H1 (cell line): ENCODE data around the gene NHEJ1. TPM values are rescaled to one million over a fixed set of nuclear protein-coding genes. Genes with fewer than 3 reads are reported as not detected.

Source experiments
- CTCF ChIA-PET: fragments of 300-600 bp; sonication (Branson Sonifier 250); formaldehyde crosslinking; loops from one replicate; lab custom pipeline; 2021; ENCODE audit not compliant: partially characterized antibody; lab: Charles Lee
- POLR2A ChIA-PET: fragments of 300-600 bp; sonication (Branson Sonifier 250); formaldehyde crosslinking; loops from one replicate; lab custom pipeline; 2021; ENCODE audit warnings: inconsistent platforms; ENCODE audit not compliant: partially characterized antibody; lab: Charles Lee
- DNase-seq, 2 experiments: peaks; one replicate each; pipeline versions ENCODE4 v3.0.0 to v3.0.0-alpha.2; 2010 to 2022; ENCODE audit warnings: low spot score in 2 of 2, low read depth in 1 of 2, mixed read lengths in 1 of 2
- FAIRE-seq: peaks from 2 replicates; lab custom pipeline; 2011; peaks lifted over from hg19 to GRCh38; lab: Jason Lieb, UNC
- H2AFZ ChIP-seq: 2 replicates; pipeline ENCODE4 v1.8.1; 2012; ENCODE audit warnings: low read length, inconsistent platforms
- H2AK5ac ChIP-seq: 2 replicates; pipeline ENCODE4 v1.6.1; 2013; ENCODE audit warnings: low read depth, low read length
- H2BK120ac ChIP-seq: replicated peaks from 2 replicates; pipeline ENCODE3; 2013; ENCODE audit warnings: low read depth, low read length, inconsistent platforms
- H2BK12ac ChIP-seq: 2 replicates; pipeline ENCODE4 v1.6.1; 2013; ENCODE audit warnings: low read depth, low read length
- H2BK15ac ChIP-seq: 2 replicates; pipeline ENCODE4 v1.6.1; 2013; ENCODE audit warnings: low read length
- H2BK20ac ChIP-seq: 2 replicates; pipeline ENCODE4 v1.6.1; 2013; ENCODE audit warnings: low read length
- H2BK5ac ChIP-seq: 2 replicates; pipeline ENCODE4 v1.6.1; 2013; ENCODE audit warnings: low read depth, low read length
- H3K14ac ChIP-seq: 2 replicates; pipeline ENCODE4 v1.6.1; 2013; ENCODE audit warnings: inconsistent platforms; ENCODE audit not compliant: insufficient read length
- H3K18ac ChIP-seq: 2 replicates; pipeline ENCODE4 v1.6.1; 2013; ENCODE audit warnings: low read length; ENCODE audit errors: extremely low read depth
- H3K23ac ChIP-seq: 2 replicates; pipeline ENCODE4 v1.6.1; 2013; ENCODE audit warnings: inconsistent platforms; ENCODE audit not compliant: insufficient read length
- H3K23me2 ChIP-seq: 2 replicates; pipeline ENCODE4 v1.6.1; 2013; ENCODE audit warnings: low read depth, low read length
- H3K27ac ChIP-seq: 2 replicates; pipeline ENCODE4 v1.6.1; 2011; ENCODE audit warnings: low read depth, low read length, inconsistent platforms
- H3K27me3 ChIP-seq, 4 experiments: replicated peaks in 1 of 4; 1 replicate in 1 of 4; 2 replicates in 3 of 4; pipeline versions ENCODE4 v1.6.1 to v1.8.1; 2011 to 2013; ENCODE audit warnings: low read length in 3 of 4, mild to moderate bottlenecking in 3 of 4, inconsistent platforms in 2 of 4, mixed read lengths in 2 of 4, moderate library complexity in 1 of 4; ENCODE audit not compliant: control insufficient read depth in 3 of 4, insufficient read depth in 3 of 4; ENCODE audit errors: extremely low read depth in 1 of 4
- H3K36me3 ChIP-seq, 4 experiments: 2 replicates each; pipeline versions ENCODE4 v1.6.1 to v1.8.1; 2011 to 2013; ENCODE audit warnings: mild to moderate bottlenecking in 4 of 4, low read length in 3 of 4, moderate library complexity in 2 of 4, control low read depth in 1 of 4, inconsistent platforms in 1 of 4; ENCODE audit not compliant: insufficient read depth in 4 of 4, control insufficient read depth in 2 of 4
- H3K4ac ChIP-seq: replicated peaks from 2 replicates; pipeline ENCODE3; 2013; ENCODE audit warnings: low read length, low read depth, mixed read lengths, inconsistent platforms; ENCODE audit not compliant: insufficient read length
- H3K4me1 ChIP-seq, 4 experiments: replicated peaks in 1 of 4; 1 replicate in 1 of 4; 2 replicates in 3 of 4; pipeline versions ENCODE4 v1.6.1 to v1.8.1; 2011 to 2013; ENCODE audit warnings: low read length in 3 of 4, inconsistent platforms in 2 of 4, mixed read lengths in 1 of 4; ENCODE audit not compliant: insufficient read depth in 4 of 4, control insufficient read depth in 3 of 4
- H3K4me2 ChIP-seq, 2 experiments: 2 replicates each; pipeline versions ENCODE4 v1.6.1 to v1.8.1; 2011 to 2013; ENCODE audit warnings: low read depth in 2 of 2, low read length in 2 of 2, control low read depth in 1 of 2, inconsistent platforms in 1 of 2, mild to moderate bottlenecking in 1 of 2; ENCODE audit not compliant: insufficient read depth in 1 of 2
- H3K4me3 ChIP-seq, 4 experiments: fragments of 200-600, 300-600 bp in 1 of 4; sonication (generic), shearing (Covaris generic), sonication (Bioruptor Twin) in 1 of 4; 2 replicates each; pipeline versions ENCODE4 v1.5.1 to v1.8.1; 2011 to 2016; ENCODE audit warnings: low read length in 4 of 4, low read depth in 3 of 4, control low read depth in 2 of 4, inconsistent platforms in 2 of 4, mild to moderate bottlenecking in 2 of 4, mixed read lengths in 1 of 4, moderate library complexity in 1 of 4; ENCODE audit not compliant: insufficient read depth in 2 of 4; ENCODE audit errors: extremely low read depth in 1 of 4
- H3K56ac ChIP-seq: replicated peaks from 2 replicates; pipeline ENCODE3; 2013; ENCODE audit warnings: low read depth, mild to moderate bottlenecking, mixed read lengths, low read length, inconsistent platforms; ENCODE audit not compliant: insufficient read length
- H3K79me1 ChIP-seq: 2 replicates; pipeline ENCODE4 v1.6.1; 2013; ENCODE audit warnings: low read depth, low read length, control low read depth
- H3K79me2 ChIP-seq, 2 experiments: 2 replicates each; pipeline versions ENCODE4 v1.6.1 to v1.8.1; 2012 to 2013; ENCODE audit warnings: low read length in 2 of 2, mild to moderate bottlenecking in 2 of 2, inconsistent platforms in 1 of 2; ENCODE audit not compliant: insufficient read depth in 2 of 2, control insufficient read depth in 1 of 2
- H3K9ac ChIP-seq, 4 experiments: replicated peaks in 1 of 4; 1 replicate in 1 of 4; 2 replicates in 3 of 4; pipeline versions ENCODE4 v1.6.1 to v1.8.1; 2011 to 2013; ENCODE audit warnings: low read depth in 3 of 4, low read length in 3 of 4, control low read depth in 2 of 4, mild to moderate bottlenecking in 2 of 4, moderate library complexity in 2 of 4, inconsistent platforms in 1 of 4; ENCODE audit errors: extremely low read depth in 1 of 4
- H3K9me3 ChIP-seq, 2 experiments: 2 replicates each; pipeline versions ENCODE4 v1.6.1 to v1.8.1; 2012 to 2013; ENCODE audit warnings: mild to moderate bottlenecking in 2 of 2, moderate library complexity in 2 of 2, control low read depth in 1 of 2, inconsistent platforms in 1 of 2, low read depth in 1 of 2, low read length in 1 of 2, mixed read lengths in 1 of 2; ENCODE audit not compliant: insufficient read depth in 2 of 2
- H4K20me1 ChIP-seq, 2 experiments: replicated peaks in 1 of 2; 2 replicates each; pipeline versions ENCODE3 to v1.8.1; 2011 to 2013; ENCODE audit warnings: inconsistent platforms in 2 of 2, low read length in 2 of 2, mild to moderate bottlenecking in 1 of 2; ENCODE audit not compliant: insufficient read depth in 2 of 2, control insufficient read depth in 1 of 2
- H4K5ac ChIP-seq: 2 replicates; pipeline ENCODE4 v1.6.1; 2013; ENCODE audit warnings: low read length, low read depth, mixed read lengths, inconsistent platforms; ENCODE audit not compliant: insufficient read length
- H4K8ac ChIP-seq: 2 replicates; pipeline ENCODE4 v1.8.0; 2013; ENCODE audit warnings: mild to moderate bottlenecking, moderate library complexity, low read length, inconsistent platforms; ENCODE audit not compliant: insufficient read depth; ENCODE audit errors: extremely low read depth
- H4K91ac ChIP-seq: replicated peaks from 2 replicates; pipeline ENCODE3; 2013; ENCODE audit warnings: low read length, mixed read lengths, inconsistent platforms; ENCODE audit not compliant: insufficient read length
- CBX8 ChIP-seq: fragments of 300-800, 300-1000 bp; sonication (generic); IDR thresholded peaks from 2 replicates; pipeline ENCODE4 v1.7.1; 2016; ENCODE audit warnings: low read depth, low read length, borderline replicate concordance
- CEBPB ChIP-seq: IDR thresholded peaks from 2 replicates; pipeline ENCODE4 v1.6.1; 2012; ENCODE audit warnings: low read depth, low read length
- GABPA ChIP-seq: IDR thresholded peaks from 2 replicates; pipeline ENCODE4 v1.6.1; 2011; ENCODE audit warnings: mild to moderate bottlenecking, low read length, moderate library complexity, borderline replicate concordance; ENCODE audit not compliant: insufficient read depth
- GTF2F1 ChIP-seq: IDR thresholded peaks from 2 replicates; pipeline ENCODE4 v1.6.1; 2012; ENCODE audit warnings: low read depth, low read length, improper control_type of control experiment, borderline replicate concordance
- HDAC6 ChIP-seq: IDR thresholded peaks from one replicate; pipeline ENCODE4 v1.7.1; 2012; ENCODE audit warnings: low read depth, mild to moderate bottlenecking, inconsistent platforms, low read length, moderate library complexity
- POU5F1 ChIP-seq: IDR thresholded peaks from 2 replicates; pipeline ENCODE4 v1.6.1; 2011; ENCODE audit warnings: low read depth, mild to moderate bottlenecking, low read length, moderate library complexity
- RAD21 ChIP-seq, 2 experiments: IDR thresholded peaks in 1 of 2; conservative IDR thresholded peaks in 1 of 2; 2 replicates each; pipeline ENCODE4 v1.6.1; 2011; ENCODE audit warnings: low read depth in 2 of 2, low read length in 2 of 2, improper control_type of control experiment in 1 of 2, inconsistent platforms in 1 of 2, mild to moderate bottlenecking in 1 of 2, moderate library complexity in 1 of 2
- RBBP5 ChIP-seq: IDR thresholded peaks from 2 replicates; pipeline ENCODE4 v1.7.1; 2012; ENCODE audit warnings: low read depth, mild to moderate bottlenecking, inconsistent platforms, low read length, moderate library complexity, borderline replicate concordance
- RFX5 ChIP-seq: IDR thresholded peaks from 2 replicates; pipeline ENCODE4 v1.6.1; 2011; ENCODE audit warnings: low read depth, low read length, improper control_type of control experiment, borderline replicate concordance
- RXRA ChIP-seq: IDR thresholded peaks from 2 replicates; pipeline ENCODE4 v1.6.1; 2011; ENCODE audit warnings: low read depth, mild to moderate bottlenecking, low read length, moderate library complexity; ENCODE audit not compliant: insufficient read depth
- SP1 ChIP-seq: IDR thresholded peaks from 2 replicates; pipeline ENCODE4 v1.6.1; 2011; ENCODE audit warnings: low read depth, low read length
- SP2 ChIP-seq: IDR thresholded peaks from 2 replicates; pipeline ENCODE4 v1.6.1; 2012; ENCODE audit warnings: mild to moderate bottlenecking, low read length, inconsistent platforms
- TAF7 ChIP-seq: optimal IDR thresholded peaks from 2 replicates; pipeline ENCODE3; 2011; ENCODE audit warnings: low read depth, mild to moderate bottlenecking, inconsistent platforms, low read length, moderate library complexity, borderline replicate concordance
- WGBS, 2 experiments: shearing (Covaris generic) in 1 of 2; methylation state at CpG; one replicate each; pipeline versions ENCODE4 v1.1.6 to v1.1.7; 2013 to 2015; ENCODE audit warnings: low lambda C conversion rate in 2 of 2, mixed read lengths in 2 of 2, inconsistent platforms in 1 of 2, low coverage in 1 of 2, missing lambda C conversion rate in 1 of 2; ENCODE audit not compliant: insufficient replicate concordance in 2 of 2, insufficient coverage in 1 of 2, insufficient read length in 1 of 2; ENCODE audit errors: extremely low coverage in 1 of 2, missing lambda C conversion rate in 1 of 2; 5-methylcytosine and 5-hydroxymethylcytosine counted together
- polyA plus RNA-seq, 7 experiments: library from polyadenylated mRNA; depleted of rRNA in 3 of 7; stranded (reverse) in 5 of 7; unstranded in 2 of 7; fragments of >200 nt in 5 of 7; fragments of 200-250 nt in 2 of 7; gene quantifications; 1 replicate in 5 of 7; 2 replicates in 1 of 7; 4 replicates in 1 of 7; pipeline versions ENCODE4 v1.2.1 to v1.2.3, GENCODE V29; 2011 to 2013; ENCODE audit warnings: missing spikeins in 2 of 7, mixed read lengths in 2 of 7
- total RNA-seq: library from RNA; stranded (reverse); fragmentation: NEBNext Ultra II Directional; extraction: Animal tissue kit (Norgen Biotek cat#: 25700); gene quantifications from 2 replicates; pipeline ENCODE4 v1.2.1, GENCODE V29; 2021

The NHEJ1 gene
- total and polyA plus RNA-seq, 2 of the 8 experiments (the other 6 are each of a cell fraction or from before 2014, with no cell fraction given) = 22.7 to 24.1 TPM

GRCh38 chr2:219038600-219038999 lies 122.0 kb downstream of the NHEJ1 start:
- DNase-seq (no peak), FAIRE-seq (no peak)
- H3K56ac ChIP-seq = no peak overlapping the region
- H4K20me1 ChIP-seq = no peaks in the 10 kb centered on the region
- ChIA-PET POLR2A (interaction anchor here (0.5 to 1.7 kb wide), 2 partner anchors 21 to 119 kb away, joined by 3 read pairs; no protein-coding TSS in a partner anchor), CTCF (interaction anchor here (0.8 to 62.8 kb wide), 12 partner anchors 6 to 492 kb away, joined by 3 to 1777 read pairs (median 5); partner anchors contain the start of genes CFAP65 and IHH)
- no peak overlapping the region for H2AFZ ChIP-seq
- H3K9ac ChIP-seq = no peak overlapping the region
- H3K27ac ChIP-seq = no peak overlapping the region
- no peak overlapping the region for H2BK12ac ChIP-seq
- H3K23ac ChIP-seq = no peak overlapping the region
- H3K4me2 ChIP-seq = no peak overlapping the region
- H3K79me2 ChIP-seq = no peaks in the 10 kb centered on the region
- H3K4ac ChIP-seq = no peak overlapping the region
- no peak overlapping the region for H2BK20ac ChIP-seq
- no peak overlapping the region for H2AK5ac ChIP-seq
- H3K23me2 ChIP-seq = no peaks in the 10 kb centered on the region; the same call in 1 of the 2 replicates
- no peak overlapping the region for H3K4me3 ChIP-seq
- no peaks in the 10 kb centered on the region for H3K9me3 ChIP-seq
- H2BK120ac ChIP-seq = no peak overlapping the region
- no peak overlapping the region for H4K8ac ChIP-seq
- H3K18ac ChIP-seq = no peak overlapping the region
- no peak for TF ChIP-seq RFX5
- no peak for TF ChIP-seq GTF2F1
- no peak for TF ChIP-seq CEBPB
- no peak for TF ChIP-seq RAD21 (IDR thresholded peaks at IDR 0.05 in 1 of 2, conservative IDR thresholded peaks at IDR 0.05 in 1 of 2; ENCODE audit: low read depth in 2 of 2, low read length in 2 of 2)
- TF ChIP-seq CBX8 = no peak
- no peak for TF ChIP-seq RBBP5
- TF ChIP-seq SP1 = no peak
- TF ChIP-seq GABPA = no peak
- TF ChIP-seq SP2 = no peak
- no peak for TF ChIP-seq HDAC6
- no peak for TF ChIP-seq POU5F1
- no peak for TF ChIP-seq RXRA
- TF ChIP-seq TAF7 = no peak
- H2BK15ac ChIP-seq = no peak overlapping the region
- H3K36me3 ChIP-seq = no peaks in the 10 kb centered on the region
- no peak overlapping the region for H4K5ac ChIP-seq
- no peaks in the 10 kb centered on the region for H3K79me1 ChIP-seq
- H3K4me1 ChIP-seq = peaks cover 0 to 3% (median 0%) of the 10 kb centered on the region in 4 experiments; a peak in 1 of 7 replicates
- peaks cover 0 to 5% (median 0%) of the 10 kb centered on the region in 4 experiments; a peak in 1 of 7 replicates for H3K27me3 ChIP-seq
- H2BK5ac ChIP-seq = no peak overlapping the region
- no peak overlapping the region for H3K14ac ChIP-seq
- H4K91ac ChIP-seq = no peak overlapping the region
- 0% methylated on average over 1 of the region's 1 CpG; no CpG with 5 or more reads in 1 of the 2 experiments for WGBS, 2 experiments
